Esophagus squamous epithelium (tissue), 5 donors: ENCODE measurements around the gene ZNF575. TPM values are rescaled to one million over a fixed set of nuclear protein-coding genes. Genes with fewer than 3 reads are reported as not detected.
A peak's percentile ranks its signal among the peaks of the same experiment; 100 is the strongest.

Experiments used
- DNase-seq: peaks from one replicate; lab custom pipeline; 2025; lab: John Stamatoyannopoulos, UW
- H3K27ac ChIP-seq, 4 donors: fragments of 200-600 bp; sonication (generic); one replicate each; pipeline ENCODE4 v1.5.1; 2016 to 2019; ENCODE audit warnings: mild to moderate bottlenecking in 1 of 4
- H3K27me3 ChIP-seq, 4 donors: fragments of 200-600 bp; sonication (generic); 1 replicate in 3 of 4; 2 replicates in 1 of 4; pipeline versions ENCODE4 v1.5.1 to v1.6.0; 2017 to 2021; ENCODE audit warnings: antibody characterized with exemption in 1 of 4
- H3K36me3 ChIP-seq, 3 donors: fragments of 200-600 bp; sonication (generic); one replicate each; pipeline ENCODE4 v1.5.1; 2016 to 2019
- H3K4me1 ChIP-seq, 3 donors: fragments of 200-600 bp; sonication (generic); one replicate each; pipeline ENCODE4 v1.5.1; 2017 to 2019
- H3K4me3 ChIP-seq, 4 donors: fragments of 200-600 bp; sonication (generic); 1 replicate in 3 of 4; 2 replicates in 1 of 4; pipeline ENCODE4 v1.5.1; 2016 to 2019; ENCODE audit warnings: mild to moderate bottlenecking in 2 of 4, moderate library complexity in 1 of 4
- H3K9me3 ChIP-seq, 3 donors: fragments of 200-600 bp; sonication (generic); one replicate each; pipeline ENCODE4 v1.5.1; 2016 to 2019
- POLR2A ChIP-seq, 4 donors: fragments of 450-650 bp; IDR thresholded peaks; one replicate each; pipeline ENCODE4 v1.6.1; 2017; ENCODE audit warnings: antibody characterized with exemption in 4 of 4, mild to moderate bottlenecking in 4 of 4, moderate library complexity in 3 of 4
- WGBS, 2 donors: methylation state at CpG; one replicate each; pipeline ENCODE4 v1.1.5; 2018; 5-methylcytosine and 5-hydroxymethylcytosine counted together
- intact Hi-C: fragments of 100-400 bp; cut with DNase I; formaldehyde crosslinking; loops from one replicate; pipeline ENCODE4 v1.15.0; 2022
- total RNA-seq, 4 donors: library from RNA; depleted of rRNA; stranded (reverse); fragments of >200 nt; gene quantifications; one replicate each; pipeline ENCODE4 v1.1.0, GENCODE V29; 2016
- TF ChIP-seq, protein P1 (sequence below), 6 experiments: fragments of 450-650 bp in 4 of 6; fragments of 200-600 bp in 2 of 6; sonication (generic) in 2 of 6; IDR thresholded peaks; one replicate each; pipeline ENCODE4 v1.5.1; 2016 to 2019; ENCODE audit warnings: antibody characterized with exemption in 6 of 6, mild to moderate bottlenecking in 4 of 6, moderate library complexity in 4 of 6
- donor health status: DM: yes; HTN: yes; CAD: no.

Gene ZNF575
- total RNA-seq, 4 donors from 2014 or later, result not detected

DNA sequence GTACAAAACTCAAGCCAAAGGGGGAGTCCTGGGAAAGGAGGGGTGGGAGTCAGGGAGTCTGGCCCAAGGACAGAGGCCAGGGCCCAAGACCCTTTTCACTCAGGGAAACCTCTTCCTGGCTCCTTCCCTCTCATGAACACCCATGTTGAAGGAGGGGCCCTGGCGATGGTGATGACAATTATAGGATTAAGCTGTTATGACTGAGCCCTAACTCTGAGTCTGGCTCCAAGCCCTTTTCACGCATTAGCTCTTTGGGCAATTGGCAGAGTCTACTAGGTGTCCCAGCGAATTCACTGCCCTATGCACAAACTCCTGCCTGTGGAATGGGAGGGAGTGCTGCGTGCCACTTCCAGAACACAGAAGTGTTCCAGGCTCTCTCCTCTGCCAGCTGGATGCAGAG is 20.7 kb downstream of the ZNF575 start:
- no peak for DNase-seq
- Histone ChIP-seq H3K27ac (no peak overlapping the region), H3K36me3 (peaks cover 9 to 97% (median 37%) of the 10 kb centered on the region in 3 donors), H3K9me3 (no peaks in the 10 kb centered on the region), H3K4me3 (no peak overlapping the region), H3K27me3 (no peaks in the 10 kb centered on the region), H3K4me1 (no peaks in the 10 kb centered on the region)
- intact Hi-C loops, result no loop called here
- TF ChIP-seq, protein P1, sequence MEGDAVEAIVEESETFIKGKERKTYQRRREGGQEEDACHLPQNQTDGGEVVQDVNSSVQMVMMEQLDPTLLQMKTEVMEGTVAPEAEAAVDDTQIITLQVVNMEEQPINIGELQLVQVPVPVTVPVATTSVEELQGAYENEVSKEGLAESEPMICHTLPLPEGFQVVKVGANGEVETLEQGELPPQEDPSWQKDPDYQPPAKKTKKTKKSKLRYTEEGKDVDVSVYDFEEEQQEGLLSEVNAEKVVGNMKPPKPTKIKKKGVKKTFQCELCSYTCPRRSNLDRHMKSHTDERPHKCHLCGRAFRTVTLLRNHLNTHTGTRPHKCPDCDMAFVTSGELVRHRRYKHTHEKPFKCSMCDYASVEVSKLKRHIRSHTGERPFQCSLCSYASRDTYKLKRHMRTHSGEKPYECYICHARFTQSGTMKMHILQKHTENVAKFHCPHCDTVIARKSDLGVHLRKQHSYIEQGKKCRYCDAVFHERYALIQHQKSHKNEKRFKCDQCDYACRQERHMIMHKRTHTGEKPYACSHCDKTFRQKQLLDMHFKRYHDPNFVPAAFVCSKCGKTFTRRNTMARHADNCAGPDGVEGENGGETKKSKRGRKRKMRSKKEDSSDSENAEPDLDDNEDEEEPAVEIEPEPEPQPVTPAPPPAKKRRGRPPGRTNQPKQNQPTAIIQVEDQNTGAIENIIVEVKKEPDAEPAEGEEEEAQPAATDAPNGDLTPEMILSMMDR (IDR thresholded peaks at IDR 0.05), result no peak
- no peak for TF ChIP-seq POLR2A (IDR thresholded peaks at IDR 0.05)
- 47 to 83% methylated on average over 2 to 4 of the region's 4 CpGs for WGBS, 2 donors

- Histone ChIP-seq H3K9me3 (no peaks in the 10 kb centered on the region), H3K4me3 (no peak overlapping the region), H3K36me3 (peaks cover 9 to 96% (median 37%) of the 10 kb centered on the region in 3 donors), H3K4me1 (no peaks in the 10 kb centered on the region), H3K27ac (no peak overlapping the region), H3K27me3 (no peaks in the 10 kb centered on the region)
- DNase-seq, result no peak
- WGBS, 2 donors, result 88 to 91% methylated on average over 8 to 15 of the region's 15 CpGs
- TF ChIP-seq, protein P1 (IDR thresholded peaks at IDR 0.05), result no peak
- intact Hi-C loops, result no loop called here
Measured at GRCh38 chr19:43554317-43554895, 21.4 kb downstream of the ZNF575 start.

GRCh38 chr19:43555185-43555770 is 22.3 kb downstream of the ZNF575 start:
- no peaks in the 10 kb centered on the region for H3K9me3 ChIP-seq
- WGBS, 2 donors, result 38% methylated on average over 8 of the region's 8 CpGs
- no peak overlapping the region for H3K4me3 ChIP-seq
- no peaks in the 10 kb centered on the region for H3K4me1 ChIP-seq
- H3K27ac ChIP-seq, result no peak overlapping the region
- TF ChIP-seq, protein P1 (IDR thresholded peaks at IDR 0.05), result peak in 5 of 6 experiments; percentile 42 to 72 (median 59)
- TF ChIP-seq POLR2A (IDR thresholded peaks at IDR 0.05), result no peak
- H3K27me3 ChIP-seq, result no peaks in the 10 kb centered on the region
- peaks cover 9 to 96% (median 37%) of the 10 kb centered on the region in 3 donors for H3K36me3 ChIP-seq
- intact Hi-C loops, result no loop called here
- no peak for DNase-seq

- 75 to 76% methylated on average over 4 to 6 of the region's 6 CpGs for WGBS, 2 donors
- no peak overlapping the region for H3K27ac ChIP-seq
- no peaks in the 10 kb centered on the region for H3K9me3 ChIP-seq
- H3K4me1 ChIP-seq, result peaks cover 5 to 12% (median 5%) of the 10 kb centered on the region in 3 donors
- no peak overlapping the region for H3K4me3 ChIP-seq
- no peaks in the 10 kb centered on the region for H3K27me3 ChIP-seq
- intact Hi-C loops, result no loop called here
- no peak for DNase-seq
- TF ChIP-seq, protein P1 (IDR thresholded peaks at IDR 0.05), result no peak
- TF ChIP-seq POLR2A (IDR thresholded peaks at IDR 0.05), result no peak
- peaks cover 5 to 65% (median 6%) of the 10 kb centered on the region in 3 donors for H3K36me3 ChIP-seq
Measured at GRCh38 chr19:43560687-43561086, 27.7 kb downstream of the ZNF575 start.

GRCh38 chr19:43561139-43561970 is 28.4 kb downstream of the ZNF575 start:
- H3K36me3 ChIP-seq, result peaks cover 5 to 59% (median 6%) of the 10 kb centered on the region in 3 donors
- intact Hi-C loops, result no loop called here
- no peaks in the 10 kb centered on the region for H3K27me3 ChIP-seq
- H3K27ac ChIP-seq, result no peak overlapping the region
- H3K4me3 ChIP-seq, result no peak overlapping the region
- no peak for TF ChIP-seq POLR2A (IDR thresholded peaks at IDR 0.05)
- TF ChIP-seq, protein P1 (IDR thresholded peaks at IDR 0.05), result no peak
- no peaks in the 10 kb centered on the region for H3K9me3 ChIP-seq
- no peak for DNase-seq
- WGBS, 2 donors, result 95 to 98% methylated on average over 12 of the region's 12 CpGs
- H3K4me1 ChIP-seq, result peaks cover 5 to 12% (median 5%) of the 10 kb centered on the region in 3 donors
